ENCODE measurements around the gene LTV1.

LTV1 gene

DNA sequence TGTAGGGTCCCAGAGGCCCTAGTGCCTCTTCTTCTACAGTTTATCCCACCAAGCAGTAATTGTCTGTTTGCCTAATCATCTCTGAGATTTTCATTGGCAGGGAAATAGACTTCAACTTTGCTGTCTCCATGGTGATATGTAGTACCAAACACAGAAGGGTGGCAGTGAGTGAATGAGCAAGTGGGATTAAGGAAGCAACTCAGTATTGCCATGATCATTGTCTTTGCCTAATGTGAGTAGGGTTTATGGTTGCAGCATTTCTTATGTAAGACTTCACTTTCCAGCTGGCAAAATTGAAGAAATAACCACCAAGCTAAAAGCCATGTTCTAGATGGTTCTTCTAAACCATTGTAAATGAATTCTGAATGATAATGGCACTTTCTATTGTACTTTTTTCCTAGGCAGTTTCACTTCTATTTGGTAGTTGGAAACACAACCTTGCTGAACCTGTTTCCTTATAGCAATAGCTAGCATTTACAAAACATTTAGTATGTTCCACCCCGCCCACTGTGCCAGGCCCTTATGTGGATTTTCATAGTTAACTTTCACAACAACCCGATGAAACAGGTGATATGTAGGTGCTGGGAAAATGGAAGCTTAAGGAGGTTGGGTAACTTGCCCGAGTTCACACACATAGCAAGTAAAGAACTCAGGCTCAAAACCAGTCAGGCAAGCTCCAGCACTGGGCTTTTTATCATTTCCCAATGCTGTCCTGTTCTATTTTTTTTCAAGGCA lies 53.2 kb downstream of the LTV1 start:
- no peak for DNase-seq

- DNase-seq, result no peak
These were observed 57.2 kb downstream of the LTV1 start for GRCh38 chr6:143900358-143900757.

GRCh38 chr6:143901885-143902750 lies 59.0 kb downstream of the LTV1 start:
- no peak for DNase-seq

DNA sequence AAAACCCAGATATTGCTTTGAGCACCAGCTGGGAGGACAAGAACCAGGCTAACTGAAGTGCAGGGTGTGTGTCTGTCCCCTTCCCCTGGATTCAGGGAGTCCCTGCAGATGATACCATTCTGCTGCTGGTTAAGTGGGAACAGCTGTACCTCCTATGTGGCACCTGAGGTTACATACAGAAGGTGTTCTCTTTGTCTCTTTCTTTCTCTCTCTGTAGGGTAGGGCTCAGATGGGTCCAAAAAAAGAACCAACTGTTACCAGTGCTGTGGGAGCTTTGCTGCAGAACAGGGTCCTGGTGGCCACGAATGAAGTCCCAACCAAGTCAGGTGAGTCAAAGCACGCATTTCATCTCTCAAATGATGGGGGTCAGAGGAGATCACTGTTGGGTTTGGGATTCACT lies 59.7 kb downstream of the LTV1 start:
- no peak for DNase-seq

- no peak for DNase-seq
These were observed 67.9 kb downstream of the LTV1 start for GRCh38 chr6:143911028-143911427.

DNA sequence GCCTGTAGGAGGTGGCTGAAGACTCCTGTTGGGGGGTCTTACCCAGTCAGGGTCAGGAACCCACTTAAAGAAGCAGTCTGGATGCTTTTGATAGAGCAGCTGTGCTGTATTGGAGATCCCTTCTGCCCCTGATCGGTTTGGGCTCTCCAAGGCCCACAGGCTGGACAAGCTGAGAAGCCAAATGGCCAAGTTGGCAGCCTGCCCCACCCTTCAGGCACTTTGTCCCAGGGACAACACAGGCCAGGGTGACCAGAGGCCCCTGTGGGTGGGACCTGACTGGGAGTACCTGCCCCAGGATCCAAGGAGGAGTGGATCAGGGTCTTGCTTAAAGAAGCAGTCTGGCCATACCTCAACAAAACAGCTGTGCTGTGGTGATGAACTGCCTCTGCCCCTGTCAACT lies 69.5 kb downstream of the LTV1 start:
- no peak for DNase-seq
